ENCODE results near the gene SIRPA. TPM values are rescaled to one million over a fixed set of nuclear protein-coding genes. Genes with fewer than 3 reads are reported as not detected.

The SIRPA gene
- total RNA-seq, 3 donors from 2014 or later (not counting 1 experiment from before 2014, with no cell fraction given) = 1.3 to 7.5 (median 2.3) TPM

GRCh38 chr20:1853473-1853872 is 41.7 kb upstream of the SIRPA start:
- peaks cover 11% of the 10 kb centered on the region for H3K4me1 ChIP-seq (ENCODE audit: control insufficient read depth, insufficient read depth, low read length)
- intact Hi-C loops (cut with micrococcal nuclease) = no loop called here
- no peak overlapping the region for H3K27ac ChIP-seq (ENCODE audit: low read length)

GRCh38 chr20:1854246-1854645 is 41.0 kb upstream of the SIRPA start:
- H3K4me1 ChIP-seq (ENCODE audit: control insufficient read depth, insufficient read depth, low read length) = peaks cover 11% of the 10 kb centered on the region
- Mint-ChIP-seq H3K9me3 (no peaks in the 10 kb centered on the region), H3K27ac (no peak overlapping the region), H3K4me1 (no peaks in the 10 kb centered on the region), H3K27me3 (ENCODE audit: low read depth in 2 of 2) (peaks cover 1 to 16% of the 10 kb centered on the region in 2 donors), H3K36me3 (no peaks in the 10 kb centered on the region), H3K4me3 (no peak overlapping the region)
- no peak overlapping the region for H3K4me3 ChIP-seq (ENCODE audit: low read length)
- H3K27ac ChIP-seq (ENCODE audit: low read length) = no peak overlapping the region
- H3K27me3 ChIP-seq (ENCODE audit: control insufficient read depth, insufficient read depth, low read length) = no peaks in the 10 kb centered on the region
- no peak for TF ChIP-seq CTCF (IDR thresholded peaks at IDR 0.05)
- 87% methylated on average over 4 of the region's 5 CpGs for WGBS (ENCODE audit: insufficient coverage)
- no peaks in the 10 kb centered on the region for H3K36me3 ChIP-seq (ENCODE audit: control insufficient read depth, insufficient read depth, low read length)
- no peaks in the 10 kb centered on the region for H3K9me3 ChIP-seq (ENCODE audit: control insufficient read depth, insufficient read depth, low read length)
- ATAC-seq (no peak), DNase-seq (no peak)
- intact Hi-C loops (cut with micrococcal nuclease) = no loop called here

More at GRCh38 chr20:1853473-1853872, 41.7 kb upstream of the SIRPA start:
- H3K4me3 ChIP-seq (ENCODE audit: low read length) = no peak overlapping the region
- no peaks in the 10 kb centered on the region for H3K36me3 ChIP-seq (ENCODE audit: control insufficient read depth, insufficient read depth, low read length)
- no peaks in the 10 kb centered on the region for H3K9me3 ChIP-seq (ENCODE audit: control insufficient read depth, insufficient read depth, low read length)
- DNase-seq (no peak), ATAC-seq (no peak)
- Mint-ChIP-seq H3K4me1 (no peaks in the 10 kb centered on the region), H3K4me3 (no peak overlapping the region), H3K9me3 (no peaks in the 10 kb centered on the region), H3K27me3 (ENCODE audit: low read depth in 2 of 2) (peaks cover 4 to 16% of the 10 kb centered on the region in 2 donors), H3K27ac (no peak overlapping the region), H3K36me3 (no peaks in the 10 kb centered on the region)
- TF ChIP-seq CTCF (IDR thresholded peaks at IDR 0.05) = no peak
- 85% methylated on average over 7 of the region's 7 CpGs for WGBS (ENCODE audit: insufficient coverage)
- H3K27me3 ChIP-seq (ENCODE audit: control insufficient read depth, insufficient read depth, low read length) = no peaks in the 10 kb centered on the region

GRCh38 chr20:1855109-1855508 is 40.1 kb upstream of the SIRPA start:
- H3K36me3 Mint-ChIP-seq = no peaks in the 10 kb centered on the region
- ATAC-seq = no peak
- DNase-seq = no peak
- H3K27ac ChIP-seq (ENCODE audit: low read length) = no peak overlapping the region
- H3K4me1 ChIP-seq (ENCODE audit: control insufficient read depth, insufficient read depth, low read length) = peaks cover 9% of the 10 kb centered on the region
- no peak overlapping the region for H3K4me3 Mint-ChIP-seq
- no peaks in the 10 kb centered on the region for H3K4me1 Mint-ChIP-seq
- TF ChIP-seq CTCF (IDR thresholded peaks at IDR 0.05) = no peak
- intact Hi-C loops (cut with micrococcal nuclease) = no loop called here
- no peak overlapping the region for H3K4me3 ChIP-seq (ENCODE audit: low read length)
- no peaks in the 10 kb centered on the region for H3K9me3 Mint-ChIP-seq
- no peaks in the 10 kb centered on the region for H3K9me3 ChIP-seq (ENCODE audit: control insufficient read depth, insufficient read depth, low read length)
- WGBS (ENCODE audit: insufficient coverage) = 85% methylated on average over 6 of the region's 6 CpGs
- H3K27me3 ChIP-seq (ENCODE audit: control insufficient read depth, insufficient read depth, low read length) = no peaks in the 10 kb centered on the region
- H3K27ac Mint-ChIP-seq = no peak overlapping the region
- H3K36me3 ChIP-seq (ENCODE audit: control insufficient read depth, insufficient read depth, low read length) = no peaks in the 10 kb centered on the region
- H3K27me3 Mint-ChIP-seq (ENCODE audit: low read depth in 2 of 2) = peaks cover 3 to 16% of the 10 kb centered on the region in 2 donors

GRCh38 chr20:1855690-1856089 is 39.5 kb upstream of the SIRPA start:
- Histone ChIP-seq H3K4me3 (ENCODE audit: low read length) (no peak overlapping the region), H3K9me3 (ENCODE audit: control insufficient read depth, insufficient read depth, low read length) (no peaks in the 10 kb centered on the region), H3K27me3 (ENCODE audit: control insufficient read depth, insufficient read depth, low read length) (no peaks in the 10 kb centered on the region), H3K36me3 (ENCODE audit: control insufficient read depth, insufficient read depth, low read length) (no peaks in the 10 kb centered on the region), H3K4me1 (ENCODE audit: control insufficient read depth, insufficient read depth, low read length) (peaks cover 5% of the 10 kb centered on the region), H3K27ac (ENCODE audit: low read length) (no peak overlapping the region)
- H3K4me3 Mint-ChIP-seq = no peak overlapping the region
- intact Hi-C loops (cut with micrococcal nuclease) = no loop called here
- ATAC-seq (no peak), DNase-seq (no peak)
- no peaks in the 10 kb centered on the region for H3K4me1 Mint-ChIP-seq
- H3K27me3 Mint-ChIP-seq (ENCODE audit: low read depth in 2 of 2) = peaks cover 3 to 16% of the 10 kb centered on the region in 2 donors
- H3K27ac Mint-ChIP-seq = no peak overlapping the region
- no peaks in the 10 kb centered on the region for H3K36me3 Mint-ChIP-seq
- WGBS (ENCODE audit: insufficient coverage) = 75% methylated on average over 1 of the region's 1 CpG
- TF ChIP-seq CTCF (IDR thresholded peaks at IDR 0.05) = no peak
- no peaks in the 10 kb centered on the region for H3K9me3 Mint-ChIP-seq

Measured in natural killer cell (primary cell).